HFFc6 (cell line): ENCODE data around the gene USP12. TPM values are rescaled to one million over a fixed set of nuclear protein-coding genes. Genes with fewer than 3 reads are reported as not detected.

Experiments used
- DNase-seq: peaks from one replicate; pipeline ENCODE4 v3.0.0-alpha.2; 2018
- H3K27ac Mint-ChIP-seq: 2 replicates; pipeline ENCODE4 v1.8.0; 2020; ENCODE audit warnings: mild to moderate bottlenecking, mixed read lengths
- H3K27me3 Mint-ChIP-seq: 2 replicates; pipeline ENCODE4 v1.8.0; 2021; ENCODE audit warnings: mild to moderate bottlenecking, moderate library complexity, mixed read lengths; ENCODE audit not compliant: insufficient read depth
- H3K36me3 Mint-ChIP-seq: 2 replicates; pipeline ENCODE4 v1.8.0; 2021; ENCODE audit warnings: low read depth, mixed read lengths
- H3K4me1 Mint-ChIP-seq: 2 replicates; pipeline ENCODE4 v1.8.0; 2020; ENCODE audit warnings: low read depth, mixed read lengths
- H3K4me3 Mint-ChIP-seq: 2 replicates; pipeline ENCODE4 v1.8.0; 2020; ENCODE audit warnings: mild to moderate bottlenecking, moderate library complexity, mixed read lengths
- H3K9me3 Mint-ChIP-seq: 2 replicates; pipeline ENCODE4 v1.8.0; 2020; ENCODE audit warnings: mild to moderate bottlenecking, mixed read lengths
- total RNA-seq, 6 experiments: library from RNA; stranded (reverse); fragmentation: NEBNext Ultra II Directional; extraction: Animal tissue kit (Norgen Biotek cat#: 25700); gene quantifications; 2 replicates in 1 of 6; 3 replicates in 5 of 6; pipeline ENCODE4 v1.2.3, GENCODE V29; 2021
- TF ChIP-seq, protein P1 (sequence below): fragments of 200-600 bp; sonication (generic); IDR thresholded peaks from 2 replicates; pipeline ENCODE4 v1.5.0; 2021; ENCODE audit warnings: antibody characterized with exemption, mild to moderate bottlenecking

USP12 gene
- total RNA-seq, 6 experiments from 2014 or later, result 20.0 to 25.2 (median 22.7) TPM

DNA sequence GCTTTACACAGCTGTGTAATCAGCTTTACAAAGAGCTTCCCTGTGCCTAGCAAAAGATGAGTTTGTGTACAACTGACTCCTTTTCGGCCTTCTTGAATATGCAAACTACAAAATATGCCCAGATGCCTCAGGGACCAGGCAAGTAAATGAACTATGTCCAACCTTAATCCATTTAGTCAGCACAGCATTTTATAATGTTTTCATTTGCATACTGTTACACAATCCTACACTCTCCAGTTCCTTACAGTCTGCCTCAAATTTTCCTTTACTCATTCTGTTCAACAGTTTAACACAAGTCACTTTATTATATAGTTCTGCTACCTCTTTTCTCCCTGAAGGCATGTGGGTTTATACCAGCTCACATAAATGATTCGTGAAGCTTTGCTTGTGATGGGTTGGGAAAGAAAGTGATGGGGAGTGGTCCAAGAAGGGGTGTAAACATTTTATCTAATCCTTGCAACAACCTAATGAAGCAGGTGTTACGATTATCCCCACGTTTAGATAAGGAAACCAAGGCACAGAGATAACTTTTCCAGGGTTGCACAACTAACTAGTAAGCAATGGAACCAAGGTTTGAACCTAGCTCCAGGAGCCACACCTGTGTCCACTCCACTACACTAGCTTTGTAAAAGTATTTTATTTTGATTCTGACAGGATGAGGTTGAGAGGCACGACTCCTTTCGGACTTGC lies 3.3 kb upstream of the USP12 start:
- H3K36me3 Mint-ChIP-seq, result no peaks in the 10 kb centered on the region
- peaks cover 31% of the 10 kb centered on the region for H3K4me1 Mint-ChIP-seq
- H3K27ac Mint-ChIP-seq, result no peak overlapping the region; the same call in 1 of the 2 replicates
- TF ChIP-seq, protein P1, sequence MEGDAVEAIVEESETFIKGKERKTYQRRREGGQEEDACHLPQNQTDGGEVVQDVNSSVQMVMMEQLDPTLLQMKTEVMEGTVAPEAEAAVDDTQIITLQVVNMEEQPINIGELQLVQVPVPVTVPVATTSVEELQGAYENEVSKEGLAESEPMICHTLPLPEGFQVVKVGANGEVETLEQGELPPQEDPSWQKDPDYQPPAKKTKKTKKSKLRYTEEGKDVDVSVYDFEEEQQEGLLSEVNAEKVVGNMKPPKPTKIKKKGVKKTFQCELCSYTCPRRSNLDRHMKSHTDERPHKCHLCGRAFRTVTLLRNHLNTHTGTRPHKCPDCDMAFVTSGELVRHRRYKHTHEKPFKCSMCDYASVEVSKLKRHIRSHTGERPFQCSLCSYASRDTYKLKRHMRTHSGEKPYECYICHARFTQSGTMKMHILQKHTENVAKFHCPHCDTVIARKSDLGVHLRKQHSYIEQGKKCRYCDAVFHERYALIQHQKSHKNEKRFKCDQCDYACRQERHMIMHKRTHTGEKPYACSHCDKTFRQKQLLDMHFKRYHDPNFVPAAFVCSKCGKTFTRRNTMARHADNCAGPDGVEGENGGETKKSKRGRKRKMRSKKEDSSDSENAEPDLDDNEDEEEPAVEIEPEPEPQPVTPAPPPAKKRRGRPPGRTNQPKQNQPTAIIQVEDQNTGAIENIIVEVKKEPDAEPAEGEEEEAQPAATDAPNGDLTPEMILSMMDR, result no peak
- no peaks in the 10 kb centered on the region for H3K9me3 Mint-ChIP-seq
- H3K4me3 Mint-ChIP-seq, result no peak overlapping the region
- DNase-seq, result peak; percentile 72
- no peaks in the 10 kb centered on the region; the same call in 1 of the 2 replicates for H3K27me3 Mint-ChIP-seq

DNA sequence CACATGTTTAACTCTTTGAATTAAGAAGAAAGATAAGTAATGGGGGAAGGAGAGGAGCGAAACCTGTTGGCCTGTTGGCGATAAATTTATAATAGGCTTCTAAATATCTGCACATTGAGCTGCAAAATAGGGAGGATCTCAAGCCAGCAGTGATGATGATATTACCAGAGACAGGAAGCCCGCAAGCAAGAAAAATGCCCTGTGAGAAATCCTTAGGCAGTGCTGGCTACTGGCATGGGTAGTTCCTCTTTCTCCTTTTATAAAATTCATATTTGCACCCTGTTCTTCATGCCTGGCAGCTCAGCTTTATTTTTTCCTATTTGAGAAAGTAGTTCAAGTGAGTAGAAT lies 858 bp upstream of the USP12 start:
- Mint-ChIP-seq H3K4me3 (peak overlapping the region; percentile 92), H3K27me3 (no peaks in the 10 kb centered on the region), H3K9me3 (no peaks in the 10 kb centered on the region), H3K36me3 (no peaks in the 10 kb centered on the region), H3K4me1 (peaks cover 53% of the 10 kb centered on the region), H3K27ac (peak overlapping the region; percentile 84)
- DNase-seq, result peak; percentile 42
- TF ChIP-seq, protein P1, result no peak

DNA sequence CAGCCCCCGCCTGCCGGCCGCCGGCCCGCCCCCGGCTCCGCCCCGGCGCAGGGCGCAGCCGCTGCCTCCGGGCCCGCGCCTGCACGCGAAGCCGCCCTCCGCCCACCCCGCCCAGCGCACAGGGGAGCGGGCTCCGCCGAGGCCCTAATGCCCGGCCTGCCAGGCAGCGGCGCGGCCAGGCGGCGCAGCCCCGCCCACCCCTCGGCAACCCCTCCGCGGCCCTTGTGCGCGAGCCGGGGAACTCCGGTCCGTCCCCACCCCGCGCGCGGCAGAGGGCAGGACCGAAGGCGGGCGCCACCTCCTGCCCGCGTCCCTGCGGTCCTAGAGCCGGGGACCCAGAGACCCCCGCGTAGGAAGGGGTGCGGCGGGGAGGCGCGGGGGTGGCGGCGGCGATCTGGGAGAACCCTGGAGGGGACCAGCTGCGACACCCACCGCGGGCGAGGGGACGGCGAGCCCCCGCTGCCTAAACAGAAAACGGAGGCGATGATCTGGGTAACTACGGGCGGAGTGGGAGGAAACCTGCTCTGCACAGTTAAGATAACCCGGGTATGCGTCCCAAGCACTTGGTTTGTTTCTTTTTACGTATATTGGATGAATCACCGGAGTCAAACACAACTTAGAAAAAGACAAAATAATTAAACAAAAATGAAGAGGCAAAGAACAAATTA lies 350 bp upstream of the USP12 start:
- TF ChIP-seq, protein P1, result peak; percentile 39; the same call in 1 of the 2 replicates
- Mint-ChIP-seq H3K4me3 (peak overlapping the region; percentile 92), H3K36me3 (no peaks in the 10 kb centered on the region), H3K27ac (peak overlapping the region; percentile 84), H3K9me3 (no peaks in the 10 kb centered on the region), H3K4me1 (peaks cover 53% of the 10 kb centered on the region), H3K27me3 (no peaks in the 10 kb centered on the region)
- DNase-seq, result peak; percentile 86

DNA sequence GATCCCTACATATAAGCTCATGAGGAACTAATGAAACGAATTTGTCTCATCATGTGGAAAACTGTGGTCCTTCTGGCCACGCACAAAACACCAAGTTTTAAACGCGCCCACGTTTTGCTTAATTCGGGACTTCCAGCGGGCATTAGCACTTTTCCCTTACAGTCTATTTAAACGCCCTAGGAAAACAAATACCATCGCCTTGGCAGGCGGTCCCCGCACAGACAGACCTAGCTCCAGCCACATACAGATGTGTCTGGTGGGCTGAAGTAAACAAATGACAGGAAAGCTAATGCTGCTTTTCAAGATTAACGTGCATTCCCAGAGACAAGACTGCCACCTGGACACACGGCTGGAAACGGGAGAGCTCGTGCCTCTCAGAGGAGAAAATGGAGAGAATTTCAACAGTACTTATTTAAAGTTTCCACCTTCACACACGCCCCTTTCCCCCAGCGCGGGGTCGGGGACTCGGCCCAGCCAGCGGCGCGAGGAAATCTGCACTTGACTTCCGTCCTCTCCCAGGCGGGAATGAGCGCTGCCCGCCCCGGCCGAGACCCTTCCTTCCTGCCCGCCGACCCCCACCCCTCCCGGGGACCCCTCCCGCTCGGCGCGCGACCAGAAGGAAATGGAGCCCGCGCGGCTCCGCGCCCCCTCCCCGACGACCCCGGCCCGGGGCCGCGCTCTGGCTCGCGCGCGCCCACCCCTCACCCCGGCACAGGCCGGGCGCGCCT lies 931 bp downstream of the USP12 start:
- Mint-ChIP-seq H3K4me3 (peak overlapping the region; percentile 92), H3K9me3 (no peaks in the 10 kb centered on the region), H3K4me1 (peaks cover 63% of the 10 kb centered on the region), H3K27ac (peak overlapping the region; percentile 93), H3K27me3 (no peaks in the 10 kb centered on the region), H3K36me3 (no peaks in the 10 kb centered on the region)
- TF ChIP-seq, protein P1, result 0 out of 2 replicates have a peak, but pooled peaks have one; percentile 3
- DNase-seq, result peak; percentile 26

DNA sequence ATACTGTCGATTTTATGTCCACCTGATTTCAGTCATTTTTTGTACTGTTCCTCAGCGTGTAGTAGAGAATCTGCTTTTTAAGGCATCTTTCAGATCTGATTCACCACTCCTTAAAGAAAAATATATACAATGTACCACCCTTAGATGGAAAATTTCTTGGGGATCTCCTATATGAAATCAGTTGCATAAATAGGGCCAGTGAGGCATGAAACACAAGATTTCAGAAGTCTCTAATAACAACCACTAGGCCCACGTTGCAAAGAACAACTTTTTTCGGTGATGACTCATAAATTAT lies 1.4 kb downstream of the USP12 start:
- Mint-ChIP-seq H3K4me3 (peak overlapping the region; percentile 92), H3K27ac (peak overlapping the region; percentile 93), H3K9me3 (no peaks in the 10 kb centered on the region), H3K36me3 (no peaks in the 10 kb centered on the region), H3K4me1 (peaks cover 60% of the 10 kb centered on the region), H3K27me3 (no peaks in the 10 kb centered on the region)
- peak; percentile 68 for DNase-seq
- TF ChIP-seq, protein P1, result no peak
